Esophagus (tissue), 2 donors: ENCODE data around the gene JCHAIN. TPM values are rescaled to one million over a fixed set of nuclear protein-coding genes. Genes with fewer than 3 reads are reported as not detected.
"Not testable (repeated sequence)": the region's sequence is repeated elsewhere in the genome, so short reads cannot be mapped to it uniquely, and the experiment has no call there.

Experiments
- H3K27ac ChIP-seq, 2 donors: one replicate each; pipeline ENCODE4 v1.5.1; 2013; ENCODE audit warnings: low read depth in 2 of 2, mild to moderate bottlenecking in 2 of 2, inconsistent platforms in 1 of 2, low read length in 1 of 2, moderate library complexity in 1 of 2
- H3K27me3 ChIP-seq, 2 donors: one replicate each; pipeline ENCODE4 v1.6.1; 2013; ENCODE audit warnings: low read length in 2 of 2, control low read depth in 1 of 2, mild to moderate bottlenecking in 1 of 2; ENCODE audit not compliant: insufficient read depth in 2 of 2, control insufficient read depth in 1 of 2
- H3K36me3 ChIP-seq, 2 donors: one replicate each; pipeline ENCODE4 v1.6.1; 2013; ENCODE audit warnings: low read length in 1 of 2; ENCODE audit not compliant: control insufficient read depth in 2 of 2, insufficient read depth in 2 of 2
- H3K4me1 ChIP-seq, 2 donors: one replicate each; pipeline ENCODE4 v1.6.1; 2013; ENCODE audit warnings: low read length in 1 of 2; ENCODE audit not compliant: control insufficient read depth in 2 of 2, insufficient read depth in 2 of 2
- H3K4me3 ChIP-seq, 2 donors: one replicate each; pipeline ENCODE4 v1.5.1; 2013; ENCODE audit warnings: low read length in 2 of 2, mild to moderate bottlenecking in 2 of 2, low read depth in 1 of 2, moderate library complexity in 1 of 2
- H3K9me3 ChIP-seq, 2 donors: one replicate each; pipeline ENCODE4 v1.6.1; 2013; ENCODE audit warnings: mild to moderate bottlenecking in 2 of 2, low read depth in 1 of 2, low read length in 1 of 2, moderate library complexity in 1 of 2; ENCODE audit not compliant: control insufficient read depth in 2 of 2, insufficient read depth in 1 of 2
- WGBS, 2 donors: extraction: QIAGEN DNeasy Blood & Tissue Kit; methylation state at CpG; one replicate each; pipeline ENCODE4 v1.1.7; 2013; 5-methylcytosine and 5-hydroxymethylcytosine counted together
- polyA plus RNA-seq, 2 donors: library from polyadenylated mRNA; stranded (reverse); fragments of 200-250 nt; gene quantifications; one replicate each; pipeline ENCODE4 v1.2.3, GENCODE V29; 2013
- donor health status: healthy with polysubstance abuse.
- donor health status: Bipolar disorder and iron deficiency.

JCHAIN gene
- polyA plus RNA-seq, 2 donors = 4.2 to 5.4 TPM

GRCh38 chr4:70694633-70695032 is 28.3 kb upstream of the JCHAIN start:
- not testable (repeated sequence) for H3K27ac ChIP-seq, H3K4me3 ChIP-seq, H3K27me3 ChIP-seq, H3K36me3 ChIP-seq, H3K9me3 ChIP-seq, H3K4me1 ChIP-seq
- WGBS, 2 donors = 79 to 96% methylated on average over 7 of the region's 7 CpGs

GRCh38 chr4:70691661-70692060 is 25.4 kb upstream of the JCHAIN start:
- H3K9me3 ChIP-seq = no peaks in the 10 kb centered on the region
- WGBS, 2 donors = 77 to 85% methylated on average over 1 of the region's 1 CpG
- no peaks in the 10 kb centered on the region for H3K27me3 ChIP-seq
- H3K4me1 ChIP-seq = peaks cover 0 to 5% of the 10 kb centered on the region in 2 donors
- no peak overlapping the region for H3K4me3 ChIP-seq
- H3K36me3 ChIP-seq = no peaks in the 10 kb centered on the region
- H3K27ac ChIP-seq = no peak overlapping the region

- H3K36me3 ChIP-seq = no peaks in the 10 kb centered on the region
- H3K4me1 ChIP-seq = peaks cover 0 to 5% of the 10 kb centered on the region in 2 donors
- no peaks in the 10 kb centered on the region for H3K27me3 ChIP-seq
- H3K4me3 ChIP-seq = peak overlapping the region; percentile 91 to 99
- WGBS, 2 donors = 1 to 2% methylated on average over 19 of the region's 19 CpGs
- no peaks in the 10 kb centered on the region for H3K9me3 ChIP-seq
- peak overlapping the region; percentile 95 to 99 for H3K27ac ChIP-seq
These were observed 22.5 kb upstream of the JCHAIN start for GRCh38 chr4:70688795-70689231.

- no peaks in the 10 kb centered on the region for H3K9me3 ChIP-seq
- WGBS, 2 donors = 0% methylated on average over 70 of the region's 70 CpGs
- H3K4me3 ChIP-seq = peak within 1 kb of the TSS; percentile 91 to 99
- peaks cover 0 to 5% of the 10 kb centered on the region in 2 donors for H3K4me1 ChIP-seq
- H3K27me3 ChIP-seq = no peaks in the 10 kb centered on the region
- H3K36me3 ChIP-seq = no peaks in the 10 kb centered on the region
- peak within 1 kb of the TSS; percentile 95 to 99 for H3K27ac ChIP-seq
These were observed 21.8 kb upstream of the JCHAIN start, which contains the start of gene UTP3 for GRCh38 chr4:70687821-70688794. TSS of gene UTP3 (plus strand) at chr4:70688532. CDS start at chr4:70688678, 146 bp downstream.

- H3K4me3 ChIP-seq = peak overlapping the region; percentile 91 to 99
- no peaks in the 10 kb centered on the region for H3K36me3 ChIP-seq
- 61 to 65% methylated on average over 13 of the region's 13 CpGs for WGBS, 2 donors
- H3K27ac ChIP-seq = peak overlapping the region; percentile 95 to 99
- no peaks in the 10 kb centered on the region for H3K9me3 ChIP-seq
- H3K27me3 ChIP-seq = no peaks in the 10 kb centered on the region
- peaks cover 0 to 5% of the 10 kb centered on the region in 2 donors for H3K4me1 ChIP-seq
These were observed 21.1 kb upstream of the JCHAIN start for GRCh38 chr4:70687392-70687791.

GRCh38 chr4:70682142-70682541 is 15.8 kb upstream of the JCHAIN start:
- H3K4me3 ChIP-seq, H3K27ac ChIP-seq, H3K4me1 ChIP-seq, H3K36me3 ChIP-seq, H3K27me3 ChIP-seq, H3K9me3 ChIP-seq: not testable (repeated sequence)
- 73 to 83% methylated on average over 3 of the region's 3 CpGs for WGBS, 2 donors

GRCh38 chr4:70681704-70682103 is 15.4 kb upstream of the JCHAIN start:
- Histone ChIP-seq H3K27ac (no peak overlapping the region), H3K9me3 (no peaks in the 10 kb centered on the region), H3K4me3 (no peak overlapping the region), H3K27me3 (no peaks in the 10 kb centered on the region), H3K36me3 (no peaks in the 10 kb centered on the region), H3K4me1 (no peaks in the 10 kb centered on the region)

- H3K9me3 ChIP-seq = no peaks in the 10 kb centered on the region
- no peaks in the 10 kb centered on the region for H3K27me3 ChIP-seq
- no peaks in the 10 kb centered on the region for H3K4me1 ChIP-seq
- no peak overlapping the region for H3K4me3 ChIP-seq
- H3K27ac ChIP-seq = no peak overlapping the region
- H3K36me3 ChIP-seq = no peaks in the 10 kb centered on the region
These were observed 14.6 kb upstream of the JCHAIN start for GRCh38 chr4:70680934-70681333.

- Histone ChIP-seq H3K4me3 (no peak overlapping the region), H3K27me3 (no peaks in the 10 kb centered on the region), H3K36me3 (no peaks in the 10 kb centered on the region), H3K4me1 (no peaks in the 10 kb centered on the region), H3K9me3 (no peaks in the 10 kb centered on the region), H3K27ac (no peak overlapping the region)
- WGBS, 2 donors = 84% methylated on average over 1 of the region's 1 CpG
These were observed 12.2 kb upstream of the JCHAIN start for GRCh38 chr4:70678383-70678999.
